K562 (cell line): ENCODE measurements around the gene DDX55. TPM values are rescaled to one million over a fixed set of nuclear protein-coding genes. Genes with fewer than 3 reads are reported as not detected.

Source experiments
- CHCHD3 ChIP-seq: fragments of 250-450 bp; sonication (Bioruptor Pico); IDR thresholded peaks from 2 replicates; pipeline ENCODE4 v2.1.2; 2022; ENCODE audit warnings: mild to moderate bottlenecking
- DACH1 ChIP-seq: fragments of 450-650 bp; IDR thresholded peaks from 2 replicates; pipeline ENCODE4 v1.6.1; 2018; ENCODE audit not compliant: partially characterized antibody
- ERF ChIP-seq: fragments of 450-650 bp; formaldehyde crosslinking; IDR thresholded peaks from 2 replicates; pipeline ENCODE4 v1.4.0; 2020; ENCODE audit warnings: mild to moderate bottlenecking, mixed read lengths
- FOXK1 ChIP-seq: sonication (generic); formaldehyde crosslinking; IDR thresholded peaks from 2 replicates; pipeline ENCODE4 v1.8.0; 2022; ENCODE audit warnings: missing genetic modification reagents, mild to moderate bottlenecking, borderline replicate concordance
- KAT8 ChIP-seq: fragments of 450-650 bp; IDR thresholded peaks from 2 replicates; pipeline ENCODE4 v1.6.1; 2016; ENCODE audit warnings: low read depth, mild to moderate bottlenecking
- KDM5B ChIP-seq: fragments of 200-600 bp; sonication (generic); IDR thresholded peaks from 2 replicates; pipeline ENCODE4 v1.6.1; 2012; ENCODE audit warnings: low read depth, mild to moderate bottlenecking, moderate library complexity, low read length, control low read depth, inconsistent platforms; ENCODE audit not compliant: insufficient replicate concordance
- LCOR ChIP-seq: sonication (generic); formaldehyde crosslinking; IDR thresholded peaks from 2 replicates; pipeline ENCODE4 v1.8.0; 2022; ENCODE audit warnings: mild to moderate bottlenecking, missing genetic modification reagents
- MAFG ChIP-seq: fragments of 450-650 bp; conservative IDR thresholded peaks from 2 replicates; pipeline ENCODE4 v1.6.1; 2016; ENCODE audit warnings: missing genetic modification characterization, missing compliant biosample characterization
- MXI1 ChIP-seq: IDR thresholded peaks from 2 replicates; pipeline ENCODE4 v1.6.1; 2011; ENCODE audit warnings: low read depth, mild to moderate bottlenecking, improper control_type of control experiment, low read length
- NCOA6 ChIP-seq: fragments of 450-650 bp; IDR thresholded peaks from 2 replicates; pipeline ENCODE4 v1.6.1; 2017; ENCODE audit warnings: mild to moderate bottlenecking
- NFYB ChIP-seq: IDR thresholded peaks from 2 replicates; pipeline ENCODE4 v1.6.1; 2011; ENCODE audit warnings: mild to moderate bottlenecking, moderate library complexity; ENCODE audit not compliant: insufficient read length; ENCODE audit errors: extremely low read depth
- PHTF2 ChIP-seq: fragments of 250-450 bp; sonication (Bioruptor Pico); IDR thresholded peaks from 2 replicates; pipeline ENCODE4 v1.5.0; 2021; ENCODE audit warnings: mild to moderate bottlenecking
- PTTG1 ChIP-seq: fragments of 450-650 bp; IDR thresholded peaks from 2 replicates; pipeline ENCODE4 v1.6.1; 2016; ENCODE audit warnings: low read depth, mild to moderate bottlenecking, missing genetic modification characterization, missing compliant biosample characterization
- SMARCA5 ChIP-seq: fragments of 450-650 bp; IDR thresholded peaks from 2 replicates; pipeline ENCODE4 v1.6.1; 2016
- SP2 ChIP-seq: IDR thresholded peaks from 2 replicates; pipeline ENCODE4 v1.6.1; 2011; ENCODE audit warnings: mild to moderate bottlenecking, low read depth, low read length, moderate library complexity; ENCODE audit not compliant: poor library complexity, severe bottlenecking; ENCODE audit errors: extremely low read depth
- SRSF9 ChIP-seq: fragments of 200-400 bp; formaldehyde crosslinking; IDR thresholded peaks from 2 replicates; pipeline ENCODE4 v1.6.1; 2017; ENCODE audit warnings: low read depth, low read length, borderline replicate concordance
- U2AF1 ChIP-seq: fragments of 200-400 bp; formaldehyde crosslinking; optimal IDR thresholded peaks from 2 replicates; pipeline ENCODE3; 2017; ENCODE audit warnings: mild to moderate bottlenecking, low read depth, low read length, moderate library complexity
- ZFX ChIP-seq: sonication (generic); formaldehyde crosslinking; IDR thresholded peaks from 2 replicates; pipeline ENCODE4 v1.8.0; 2022; ENCODE audit warnings: mild to moderate bottlenecking, missing genetic modification reagents, moderate library complexity
- ZNF212 ChIP-seq: fragments of 450-650 bp; formaldehyde crosslinking; IDR thresholded peaks from 2 replicates; pipeline ENCODE4 v1.4.0; 2020; ENCODE audit warnings: mild to moderate bottlenecking
- ZNF583 ChIP-seq: fragments of 250-450 bp; sonication (Bioruptor Pico); IDR thresholded peaks from 2 replicates; pipeline ENCODE4 v1.4.0; 2020
- ZNF830 ChIP-seq: fragments of 250-450 bp; sonication (Bioruptor Pico); IDR thresholded peaks from 2 replicates; pipeline ENCODE4 v1.5.0; 2021; ENCODE audit warnings: mild to moderate bottlenecking
- polyA plus RNA-seq, 8 experiments: library from polyadenylated mRNA; depleted of rRNA in 4 of 8; stranded (reverse) in 5 of 8; unstranded in 3 of 8; fragments of >200 nt; fragmentation: Nextera tagmentation in 2 of 8; fragmentation: Illumina TruSeq in 1 of 8; extraction: Ambion mirVana in 2 of 8; extraction: Trizol in 1 of 8; gene quantifications; 2 replicates each; pipeline versions ENCODE4 v1.2.1 to v1.2.3, GENCODE V29; 2011 to 2014; ENCODE audit warnings: inconsistent platforms in 1 of 8, missing spikeins in 1 of 8
- total RNA-seq, 7 experiments: library from RNA; depleted of rRNA in 6 of 7; stranded (reverse); fragments of >200 nt in 6 of 7; fragmentation: Illumina TruSeq in 2 of 7; extraction: Trizol in 2 of 7; gene quantifications; 2 replicates each; pipeline versions ENCODE4 v1.2.1 to v1.2.3, GENCODE V29; 2011 to 2021; ENCODE audit warnings: low replicate concordance in 1 of 7
- TF ChIP-seq, protein P1 (sequence below): fragments of 250-450 bp; sonication (Bioruptor Pico); IDR thresholded peaks from 2 replicates; pipeline ENCODE4 v1.8.0; 2022; ENCODE audit warnings: inconsistent platforms

DDX55 gene
- total and polyA plus RNA-seq, 9 of the 15 experiments (the other 6 are each of a cell fraction or from before 2014, with no cell fraction given), result 10.6 to 71.0 (median 60.9) TPM

DNA sequence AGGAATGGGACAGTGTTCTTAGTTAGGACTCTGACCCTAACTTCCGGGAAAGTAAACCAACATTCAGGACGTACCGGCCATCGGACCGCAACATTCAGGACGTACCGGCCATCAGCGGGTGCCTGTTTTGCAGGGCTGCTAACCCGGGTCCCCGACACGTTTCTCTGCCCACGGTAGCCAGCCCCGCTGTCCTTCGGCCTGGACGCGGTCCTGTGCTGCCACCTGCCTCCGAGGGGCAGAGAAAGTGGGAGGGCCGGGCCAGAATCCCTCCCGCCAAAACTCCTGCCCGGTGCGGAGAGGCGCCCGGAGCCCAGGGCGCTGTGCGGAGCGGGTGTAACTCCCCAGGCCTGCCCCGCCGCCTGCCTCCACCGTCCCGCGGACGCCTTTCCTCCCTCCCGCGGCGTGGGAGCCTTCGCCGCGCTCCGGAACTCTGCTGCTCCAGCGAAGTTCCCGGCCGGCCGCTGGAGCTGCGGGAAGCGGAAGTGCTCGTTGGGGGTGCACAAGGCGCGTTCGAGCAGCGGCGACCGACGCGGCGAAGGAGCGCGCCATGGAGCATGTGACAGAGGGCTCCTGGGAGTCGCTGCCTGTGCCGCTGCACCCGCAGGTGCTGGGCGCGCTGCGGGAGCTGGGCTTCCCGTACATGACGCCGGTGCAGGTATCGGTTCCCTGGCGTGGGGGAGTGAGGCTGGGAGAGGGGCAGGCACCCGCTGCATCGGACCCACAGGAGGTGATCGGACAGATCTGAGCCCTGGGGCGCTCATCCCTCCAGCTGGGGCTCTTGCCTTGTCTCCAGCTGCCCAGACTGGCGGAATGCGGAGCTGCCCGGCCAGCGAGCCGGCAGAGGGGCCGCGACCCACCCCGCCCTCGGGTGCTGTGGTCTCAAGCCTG is at the start of gene DDX55 (continued):
- no peak for TF ChIP-seq NCOA6
- TF ChIP-seq KAT8, result no peak
- TF ChIP-seq SMARCA5, result no peak
- no peak for TF ChIP-seq PTTG1
- TF ChIP-seq ZFX (CRISPR knock-in tag), result peak; percentile 95
- no peak for TF ChIP-seq PHTF2 (CRISPR knock-in tag)
- TF ChIP-seq U2AF1, result peak; percentile 100
- no peak for TF ChIP-seq SRSF9
- TF ChIP-seq NFYB, result no peak
- no peak for TF ChIP-seq MAFG
- TF ChIP-seq ERF (CRISPR knock-in tag), result peak; percentile 91
- TF ChIP-seq SP2, result no peak
- peak; percentile 72; the same call in 1 of the 2 replicates for TF ChIP-seq ZNF830
- TF ChIP-seq ZNF583 (CRISPR knock-in tag), result 0 out of 2 replicates have a peak, but pooled peaks have one; percentile 16
- TF ChIP-seq KDM5B, result peak; percentile 95
- TF ChIP-seq, protein P1, sequence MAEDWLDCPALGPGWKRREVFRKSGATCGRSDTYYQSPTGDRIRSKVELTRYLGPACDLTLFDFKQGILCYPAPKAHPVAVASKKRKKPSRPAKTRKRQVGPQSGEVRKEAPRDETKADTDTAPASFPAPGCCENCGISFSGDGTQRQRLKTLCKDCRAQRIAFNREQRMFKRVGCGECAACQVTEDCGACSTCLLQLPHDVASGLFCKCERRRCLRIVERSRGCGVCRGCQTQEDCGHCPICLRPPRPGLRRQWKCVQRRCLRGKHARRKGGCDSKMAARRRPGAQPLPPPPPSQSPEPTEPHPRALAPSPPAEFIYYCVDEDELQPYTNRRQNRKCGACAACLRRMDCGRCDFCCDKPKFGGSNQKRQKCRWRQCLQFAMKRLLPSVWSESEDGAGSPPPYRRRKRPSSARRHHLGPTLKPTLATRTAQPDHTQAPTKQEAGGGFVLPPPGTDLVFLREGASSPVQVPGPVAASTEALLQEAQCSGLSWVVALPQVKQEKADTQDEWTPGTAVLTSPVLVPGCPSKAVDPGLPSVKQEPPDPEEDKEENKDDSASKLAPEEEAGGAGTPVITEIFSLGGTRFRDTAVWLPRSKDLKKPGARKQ (CRISPR knock-in tag), result no peak
- TF ChIP-seq LCOR (CRISPR knock-in tag), result peak; percentile 99
- no peak for TF ChIP-seq CHCHD3
- no peak for TF ChIP-seq DACH1
- TF ChIP-seq ZNF212 (CRISPR knock-in tag), result peak; percentile 46; the same call in 1 of the 2 replicates
- 0 out of 2 replicates have a peak, but pooled peaks have one; percentile 47 for TF ChIP-seq FOXK1 (CRISPR knock-in tag)
- peak; percentile 65 for TF ChIP-seq MXI1
